Brain microvascular endothelial cell (primary cell): Measurements from ENCODE around the gene EPB41L4B.

ENCODE experiments used
- DNase-seq: peaks from one replicate; pipeline ENCODE4 v3.0.0-alpha.2; 2020
- H3K27ac ChIP-seq: fragments of 250-450 bp; sonication (Bioruptor Pico); 2 replicates; pipeline ENCODE4 v1.5.1; 2020; ENCODE audit warnings: mild to moderate bottlenecking, moderate library complexity
- H3K27me3 ChIP-seq: fragments of 250-450 bp; sonication (Bioruptor Pico); replicated peaks from 2 replicates; pipeline ENCODE4 v1.5.1; 2020; ENCODE audit warnings: mild to moderate bottlenecking
- H3K36me3 ChIP-seq: fragments of 250-450 bp; sonication (Bioruptor Pico); replicated peaks from 2 replicates; pipeline ENCODE4 v1.5.1; 2020; ENCODE audit warnings: mild to moderate bottlenecking
- H3K4me3 ChIP-seq: 2 replicates; pipeline ENCODE4 v1.5.1; 2011; ENCODE audit warnings: low read depth, mild to moderate bottlenecking, control low read depth, low read length, moderate library complexity
- CTCF ChIP-seq: IDR thresholded peaks from 2 replicates; pipeline ENCODE4 v1.5.1; 2011; ENCODE audit warnings: low read depth, mild to moderate bottlenecking, moderate library complexity, low read length, control low read depth, inconsistent platforms; ENCODE audit errors: missing control alignments
- in situ Hi-C: cut with HindIII; loops from 2 replicates; pipeline ENCODE4 v1.10.0; 2017; ENCODE audit warnings: low sequenced_read_pairs, low pct_ligation_motif_present

Gene EPB41L4B

GRCh38 chr9:109163194-109163593 lies 157.7 kb downstream of the EPB41L4B start:
- Histone ChIP-seq H3K4me3 (no peak overlapping the region), H3K27me3 (peaks cover 8% of the 10 kb centered on the region), H3K27ac (no peak overlapping the region), H3K36me3 (no peaks in the 10 kb centered on the region)
- TF ChIP-seq CTCF: no peak
- DNase-seq: no peak
- in situ Hi-C loops: no loop called here

GRCh38 chr9:109162677-109163076 lies 158.2 kb downstream of the EPB41L4B start:
- no peak for DNase-seq
- in situ Hi-C loops: no loop called here
- no peak for TF ChIP-seq CTCF
- Histone ChIP-seq H3K27me3 (peaks cover 8% of the 10 kb centered on the region), H3K4me3 (no peak overlapping the region), H3K27ac (no peak overlapping the region), H3K36me3 (no peaks in the 10 kb centered on the region)

- H3K36me3 ChIP-seq: no peaks in the 10 kb centered on the region
- no peak overlapping the region for H3K4me3 ChIP-seq
- H3K27ac ChIP-seq: no peak overlapping the region
- H3K27me3 ChIP-seq: peaks cover 5% of the 10 kb centered on the region
- DNase-seq: no peak
- TF ChIP-seq CTCF: no peak
- in situ Hi-C loops: no loop called here
Observed at GRCh38 chr9:109161471-109161870, 159.4 kb downstream of the EPB41L4B start.

- DNase-seq: no peak
- H3K27ac ChIP-seq: no peak overlapping the region
- in situ Hi-C loops: no loop called here
- no peaks in the 10 kb centered on the region for H3K27me3 ChIP-seq
- no peak for TF ChIP-seq CTCF
- H3K4me3 ChIP-seq: no peak overlapping the region
- H3K36me3 ChIP-seq: no peaks in the 10 kb centered on the region
Observed at GRCh38 chr9:109159583-109159982, 161.3 kb downstream of the EPB41L4B start.

- TF ChIP-seq CTCF: no peak
- in situ Hi-C loops: no loop called here
Observed at GRCh38 chr9:109158651-109159050, 162.2 kb downstream of the EPB41L4B start.

GRCh38 chr9:109156708-109157107 lies 164.2 kb downstream of the EPB41L4B start:
- in situ Hi-C loops: no loop called here
- no peak for TF ChIP-seq CTCF
- no peaks in the 10 kb centered on the region for H3K27me3 ChIP-seq
- no peaks in the 10 kb centered on the region for H3K36me3 ChIP-seq
- H3K27ac ChIP-seq: no peak overlapping the region
- no peak for DNase-seq
- no peak overlapping the region for H3K4me3 ChIP-seq

More at GRCh38 chr9:109158651-109159050, 162.2 kb downstream of the EPB41L4B start:
- H3K27ac ChIP-seq: no peak overlapping the region
- no peaks in the 10 kb centered on the region for H3K27me3 ChIP-seq
- H3K4me3 ChIP-seq: no peak overlapping the region
- no peaks in the 10 kb centered on the region for H3K36me3 ChIP-seq
- DNase-seq: no peak
